Stimulated activated naive CD8-positive, alpha-beta T cell treated with anti-CD3 and anti-CD28 coated beads, Interleukin-15, Interleukin-2, amounts not matched to agents 100 U/mL and 50 U/mL, for 24 hours (primary cell): Measurements from ENCODE around the gene LGALS3BP.
"Not testable (repeated sequence)": the region's sequence is repeated elsewhere in the genome, so short reads cannot be mapped to it uniquely, and the experiment has no call there.

Experiments used
- ATAC-seq: fragments of 150-1000 bp; cut with Tn5 transposase; one replicate; pipeline ENCODE4 v1.10.0; 2021
- DNase-seq: peaks from one replicate; pipeline ENCODE4 v3.0.0; 2021

Gene LGALS3BP

GRCh38 chr17:78979780-78980623 lies at the start of gene LGALS3BP:
Gene LGALS3BP (minus strand): TSS chr17:78979923. CDS start chr17:78977191, 2,732 bp downstream.
- ATAC-seq (peak; percentile 58), DNase-seq (peak; percentile 28)

- DNase-seq (no peak), ATAC-seq (no peak)
These were observed 49.0 kb upstream of the LGALS3BP start for GRCh38 chr17:79028496-79029326.

GRCh38 chr17:79027925-79028491 lies 48.3 kb upstream of the LGALS3BP start:
- DNase-seq, result no peak
- ATAC-seq, result no peak

- no peak for DNase-seq
- no peak for ATAC-seq
These were observed 47.7 kb upstream of the LGALS3BP start for GRCh38 chr17:79027274-79027924.

- no peak for DNase-seq
- ATAC-seq, result no peak
These were observed 46.9 kb upstream of the LGALS3BP start for GRCh38 chr17:79026376-79027273.

- ATAC-seq, result no peak
These were observed 45.4 kb upstream of the LGALS3BP start for GRCh38 chr17:79024901-79025737.

GRCh38 chr17:79023886-79024771 lies 44.4 kb upstream of the LGALS3BP start, which contains the start of gene C1QTNF1:
Gene C1QTNF1 (plus strand): TSS chr17:79024169. CDS start chr17:79043969, 19,800 bp downstream.
- ATAC-seq (peak; percentile 67), DNase-seq (peak; percentile 58)

More at GRCh38 chr17:79024901-79025737, 45.4 kb upstream of the LGALS3BP start:
- DNase-seq, result no peak

- ATAC-seq, result no peak
These were observed 43.5 kb upstream of the LGALS3BP start for GRCh38 chr17:79023180-79023705.

GRCh38 chr17:79022507-79022991 lies 42.8 kb upstream of the LGALS3BP start:
- DNase-seq (no peak), ATAC-seq (no peak)

More at GRCh38 chr17:79023180-79023705, 43.5 kb upstream of the LGALS3BP start:
- no peak for DNase-seq

GRCh38 chr17:79021929-79022328 lies 42.2 kb upstream of the LGALS3BP start:
- not testable (repeated sequence) for DNase-seq, ATAC-seq

GRCh38 chr17:79020631-79021301 lies 41.0 kb upstream of the LGALS3BP start:
- no peak for DNase-seq

GRCh38 chr17:79019632-79020584 lies 40.2 kb upstream of the LGALS3BP start:
- ATAC-seq (peak; percentile 62), DNase-seq (peak; percentile 52)

More at GRCh38 chr17:79020631-79021301, 41.0 kb upstream of the LGALS3BP start:
- ATAC-seq, result no peak

- DNase-seq (no peak), ATAC-seq (no peak)
These were observed 39.5 kb upstream of the LGALS3BP start for GRCh38 chr17:79019261-79019631.

GRCh38 chr17:79018370-79018695 lies 38.6 kb upstream of the LGALS3BP start:
- ATAC-seq (no peak), DNase-seq (no peak)

- DNase-seq, result no peak
- ATAC-seq, result no peak
These were observed 38.0 kb upstream of the LGALS3BP start for GRCh38 chr17:79017546-79018369.
